ENCODE results near the gene VRK3. TPM values are rescaled to one million over a fixed set of nuclear protein-coding genes. Genes with fewer than 3 reads are reported as not detected.

VRK3 gene
- total RNA-seq, 1 donor from 2014 or later = 70.0 TPM

GRCh38 chr19:50016225-50016807 is 8.9 kb downstream of the VRK3 start:
- peaks cover 67% of the 10 kb centered on the region for H3K36me3 Mint-ChIP-seq (ENCODE audit: low read depth)
- no peak overlapping the region for H3K27ac Mint-ChIP-seq
- H3K27me3 Mint-ChIP-seq = no peaks in the 10 kb centered on the region
- no peak overlapping the region for H3K4me3 Mint-ChIP-seq
- DNase-seq = no peak
- peaks cover 3% of the 10 kb centered on the region for H3K4me1 Mint-ChIP-seq
- H3K9me3 Mint-ChIP-seq = peaks cover 5% of the 10 kb centered on the region
- intact Hi-C loops (cut with micrococcal nuclease) = no loop called here

- Mint-ChIP-seq H3K36me3 (ENCODE audit: low read depth) (peaks cover 52% of the 10 kb centered on the region), H3K9me3 (no peaks in the 10 kb centered on the region), H3K27ac (no peak overlapping the region), H3K27me3 (no peaks in the 10 kb centered on the region), H3K4me1 (peaks cover 15% of the 10 kb centered on the region), H3K4me3 (no peak overlapping the region)
- DNase-seq = no peak
- intact Hi-C loops (cut with micrococcal nuclease) = no loop called here
Observed at GRCh38 chr19:50008532-50008931, 16.6 kb downstream of the VRK3 start.

- no peak for DNase-seq
- Mint-ChIP-seq H3K9me3 (no peaks in the 10 kb centered on the region), H3K27me3 (no peaks in the 10 kb centered on the region), H3K36me3 (ENCODE audit: low read depth) (peaks cover 52% of the 10 kb centered on the region), H3K4me1 (peaks cover 21% of the 10 kb centered on the region), H3K27ac (no peak overlapping the region), H3K4me3 (no peak overlapping the region)
- intact Hi-C loops (cut with micrococcal nuclease) = no loop called here
Observed at GRCh38 chr19:50007947-50008346, 17.2 kb downstream of the VRK3 start.

GRCh38 chr19:50007170-50007569 is 18.0 kb downstream of the VRK3 start:
- Mint-ChIP-seq H3K4me1 (peaks cover 26% of the 10 kb centered on the region), H3K4me3 (no peak overlapping the region), H3K27ac (no peak overlapping the region), H3K9me3 (no peaks in the 10 kb centered on the region), H3K36me3 (ENCODE audit: low read depth) (peaks cover 57% of the 10 kb centered on the region), H3K27me3 (no peaks in the 10 kb centered on the region)
- intact Hi-C loops (cut with micrococcal nuclease) = no loop called here
- no peak for DNase-seq

- Mint-ChIP-seq H3K36me3 (ENCODE audit: low read depth) (peaks cover 67% of the 10 kb centered on the region), H3K4me3 (no peak overlapping the region), H3K9me3 (no peaks in the 10 kb centered on the region)
Observed at GRCh38 chr19:50005428-50005827, 19.7 kb downstream of the VRK3 start.

GRCh38 chr19:50003810-50004419 is 21.3 kb downstream of the VRK3 start:
- Mint-ChIP-seq H3K36me3 (ENCODE audit: low read depth) (peaks cover 74% of the 10 kb centered on the region), H3K27me3 (no peaks in the 10 kb centered on the region), H3K4me1 (peaks cover 33% of the 10 kb centered on the region), H3K9me3 (no peaks in the 10 kb centered on the region), H3K27ac (peak overlapping the region; percentile 48), H3K4me3 (peak overlapping the region; percentile 68)
- DNase-seq = peak; percentile 72
- intact Hi-C loops (cut with micrococcal nuclease) = loop anchor here (1.0 to 2.0 kb wide), 2 partner anchors 15 to 21 kb away; partner anchors contain the start of gene VRK3

More at GRCh38 chr19:50005428-50005827, 19.7 kb downstream of the VRK3 start:
- DNase-seq = no peak
- Mint-ChIP-seq H3K27me3 (no peaks in the 10 kb centered on the region), H3K27ac (no peak overlapping the region), H3K4me1 (peaks cover 30% of the 10 kb centered on the region)
- intact Hi-C loops (cut with micrococcal nuclease) = loop anchor here (2.0 kb wide), 1 partner anchor 17 kb away; no protein-coding TSS in a partner anchor

- intact Hi-C loops (cut with micrococcal nuclease) = no loop called here
- DNase-seq = no peak
- H3K4me3 Mint-ChIP-seq = peak overlapping the region; percentile 12
- no peaks in the 10 kb centered on the region for H3K27me3 Mint-ChIP-seq
- peaks cover 33% of the 10 kb centered on the region for H3K4me1 Mint-ChIP-seq
- H3K36me3 Mint-ChIP-seq (ENCODE audit: low read depth) = peaks cover 71% of the 10 kb centered on the region
- H3K9me3 Mint-ChIP-seq = no peaks in the 10 kb centered on the region
- no peak overlapping the region for H3K27ac Mint-ChIP-seq
Observed at GRCh38 chr19:50003254-50003788, 21.9 kb downstream of the VRK3 start.

GRCh38 chr19:50002386-50002960 is 22.7 kb downstream of the VRK3 start:
- DNase-seq = no peak
- Mint-ChIP-seq H3K4me1 (peaks cover 35% of the 10 kb centered on the region), H3K27me3 (no peaks in the 10 kb centered on the region), H3K9me3 (no peaks in the 10 kb centered on the region), H3K27ac (no peak overlapping the region), H3K36me3 (ENCODE audit: low read depth) (peaks cover 70% of the 10 kb centered on the region), H3K4me3 (no peak overlapping the region)
- intact Hi-C loops (cut with micrococcal nuclease) = no loop called here

- H3K4me1 Mint-ChIP-seq = peaks cover 35% of the 10 kb centered on the region
- no peak overlapping the region for H3K27ac Mint-ChIP-seq
- DNase-seq = no peak
- no peaks in the 10 kb centered on the region for H3K27me3 Mint-ChIP-seq
- peaks cover 65% of the 10 kb centered on the region for H3K36me3 Mint-ChIP-seq (ENCODE audit: low read depth)
- no peaks in the 10 kb centered on the region for H3K9me3 Mint-ChIP-seq
- H3K4me3 Mint-ChIP-seq = no peak overlapping the region
- intact Hi-C loops (cut with micrococcal nuclease) = no loop called here
Observed at GRCh38 chr19:50001775-50002174, 23.4 kb downstream of the VRK3 start.

- peaks cover 35% of the 10 kb centered on the region for H3K4me1 Mint-ChIP-seq
- H3K9me3 Mint-ChIP-seq = no peaks in the 10 kb centered on the region
- DNase-seq = no peak
- H3K4me3 Mint-ChIP-seq = no peak overlapping the region
- H3K36me3 Mint-ChIP-seq (ENCODE audit: low read depth) = peaks cover 66% of the 10 kb centered on the region
- H3K27ac Mint-ChIP-seq = no peak overlapping the region
- intact Hi-C loops (cut with micrococcal nuclease) = no loop called here
- no peaks in the 10 kb centered on the region for H3K27me3 Mint-ChIP-seq
Observed at GRCh38 chr19:50000841-50001557, 24.2 kb downstream of the VRK3 start.

GRCh38 chr19:50000038-50000840 is 24.9 kb downstream of the VRK3 start:
- peaks cover 32% of the 10 kb centered on the region for H3K4me1 Mint-ChIP-seq
- peaks cover 65% of the 10 kb centered on the region for H3K36me3 Mint-ChIP-seq (ENCODE audit: low read depth)
- no peaks in the 10 kb centered on the region for H3K9me3 Mint-ChIP-seq
- no peaks in the 10 kb centered on the region for H3K27me3 Mint-ChIP-seq
- DNase-seq = no peak
- no peak overlapping the region for H3K4me3 Mint-ChIP-seq
- peak overlapping the region; percentile 12 for H3K27ac Mint-ChIP-seq
- intact Hi-C loops (cut with micrococcal nuclease) = no loop called here

- Mint-ChIP-seq H3K36me3 (ENCODE audit: low read depth) (peaks cover 67% of the 10 kb centered on the region), H3K4me3 (no peak overlapping the region), H3K27me3 (no peaks in the 10 kb centered on the region), H3K9me3 (no peaks in the 10 kb centered on the region), H3K4me1 (peaks cover 28% of the 10 kb centered on the region), H3K27ac (no peak overlapping the region)
- no peak for DNase-seq
- intact Hi-C loops (cut with micrococcal nuclease) = no loop called here
Observed at GRCh38 chr19:49999371-50000010, 25.7 kb downstream of the VRK3 start.

GRCh38 chr19:49997709-49998108 is 27.5 kb downstream of the VRK3 start:
- intact Hi-C loops (cut with micrococcal nuclease) = no loop called here
- peaks cover 64% of the 10 kb centered on the region for H3K36me3 Mint-ChIP-seq (ENCODE audit: low read depth)
- H3K4me1 Mint-ChIP-seq = peaks cover 13% of the 10 kb centered on the region
- H3K9me3 Mint-ChIP-seq = no peaks in the 10 kb centered on the region
- DNase-seq = peak; percentile 72
- no peaks in the 10 kb centered on the region for H3K27me3 Mint-ChIP-seq
- no peak overlapping the region for H3K27ac Mint-ChIP-seq
- no peak overlapping the region for H3K4me3 Mint-ChIP-seq
